HG03354 (cell line): Measurements from ENCODE around the gene C12orf42.

ENCODE experiments used
- ATAC-seq: cut with Tn5 transposase; IDR thresholded peaks from one replicate; pipeline ENCODE4 v1.9.1; 2021; ENCODE audit warnings: mild to moderate bottlenecking; ENCODE audit not compliant: unreplicated experiment, poor library complexity, severe bottlenecking

C12orf42 gene

DNA sequence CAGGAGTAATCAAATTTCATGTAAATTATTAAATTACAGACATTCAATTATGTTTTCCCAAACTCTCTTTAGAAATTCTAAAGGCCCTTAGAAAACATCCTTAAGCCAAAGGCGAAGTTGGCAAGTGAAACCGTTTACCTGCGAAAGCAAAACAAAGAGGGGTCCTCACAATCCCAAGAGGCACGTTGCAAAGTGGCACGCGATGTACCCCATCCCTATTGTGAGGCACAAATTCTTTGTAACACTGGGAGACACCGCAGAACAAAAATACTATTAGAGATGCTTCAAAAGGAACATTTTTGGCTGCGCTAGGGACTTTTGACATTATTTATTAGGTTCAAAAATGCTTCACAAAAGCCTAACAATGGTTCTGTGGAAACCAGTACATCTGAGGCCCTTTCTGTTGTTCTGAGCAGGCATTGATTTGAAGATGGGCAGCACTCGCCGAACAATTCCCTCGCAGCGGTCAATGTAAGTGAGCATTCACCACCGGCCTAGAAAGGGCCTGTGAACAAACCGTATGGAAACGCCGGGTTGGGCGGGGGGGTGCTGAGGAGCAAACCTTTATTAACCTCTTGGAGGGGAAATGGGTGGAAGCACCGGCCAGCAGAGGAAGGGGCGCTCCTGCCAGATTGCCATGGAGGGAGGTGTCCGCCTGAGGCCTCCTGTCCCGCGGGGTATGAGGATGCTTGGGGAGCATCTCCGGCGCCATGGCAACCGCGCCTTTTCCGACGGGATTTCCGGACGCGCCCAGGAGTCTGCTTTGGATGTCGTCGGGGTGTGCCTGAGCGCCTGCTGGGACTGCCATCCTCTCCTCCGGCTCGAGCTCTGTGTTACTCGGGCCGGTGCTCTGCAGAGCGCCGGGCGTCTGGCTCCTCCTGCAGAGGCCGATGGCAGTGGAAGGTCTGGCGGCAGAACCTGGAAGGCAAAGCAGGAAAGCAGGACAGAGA is 193.9 kb downstream of the C12orf42 start:
- no peak for ATAC-seq

DNA sequence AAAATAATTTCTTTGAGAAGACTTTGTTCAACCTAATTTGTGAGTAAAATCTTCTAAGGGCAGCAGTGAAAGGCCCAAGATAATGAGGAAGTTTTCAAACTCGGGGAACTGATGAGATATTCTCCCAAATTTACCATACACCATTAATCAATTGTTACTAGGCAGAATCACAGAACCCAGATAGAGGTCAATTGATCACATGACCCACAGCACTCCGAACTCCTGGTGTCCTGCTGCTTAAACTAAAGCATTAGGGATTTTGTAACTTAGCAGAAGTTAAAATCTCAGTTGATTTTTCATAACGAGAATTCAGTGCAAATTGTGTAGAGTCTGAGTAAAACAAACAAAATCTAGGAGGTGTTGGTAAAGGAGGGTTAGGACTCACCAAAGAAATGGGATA is 207.8 kb downstream of the C12orf42 start:
- no peak for ATAC-seq

- no peak for ATAC-seq
These were observed 213.6 kb downstream of the C12orf42 start for GRCh38 chr12:103282124-103282523.

DNA sequence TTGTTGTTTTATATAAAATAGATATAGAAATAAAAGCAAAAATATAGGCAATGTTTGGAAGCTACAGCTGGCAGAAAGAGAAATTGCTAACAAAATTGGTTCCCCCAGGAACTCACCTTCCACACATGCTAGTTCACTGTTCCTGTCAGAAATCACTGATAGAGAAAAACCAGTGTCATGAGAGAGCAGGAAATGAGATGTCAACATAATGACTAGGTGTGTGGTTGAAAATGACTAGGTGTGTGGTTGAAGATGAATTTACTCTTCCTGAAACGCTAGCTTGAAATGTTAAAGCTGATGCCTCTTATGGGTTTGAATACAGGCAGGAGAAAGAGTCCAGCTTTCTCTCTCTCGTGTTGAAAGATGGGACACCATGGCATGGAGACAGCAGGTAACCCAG is 216.3 kb downstream of the C12orf42 start:
- peak; percentile 94 for ATAC-seq

DNA sequence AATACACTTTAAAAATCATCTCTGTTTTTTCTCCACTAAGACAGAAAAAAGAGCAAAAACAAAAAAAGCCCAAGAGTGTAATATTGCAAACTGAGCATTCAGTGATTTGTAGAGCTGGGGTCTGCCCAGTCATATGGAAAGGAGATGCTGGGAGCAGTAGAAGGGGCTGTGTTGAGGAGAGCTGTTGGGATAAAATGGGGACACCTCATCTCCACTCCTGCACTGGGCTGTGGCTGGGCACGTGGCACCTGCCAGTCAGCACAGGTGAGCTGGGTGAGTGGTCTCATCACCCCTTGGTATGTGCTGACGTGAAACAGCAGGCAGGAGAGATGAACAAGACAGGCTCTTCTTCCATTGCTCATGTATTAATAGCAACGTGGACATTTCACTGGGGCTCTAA is 217.4 kb downstream of the C12orf42 start:
- ATAC-seq, result no peak

DNA sequence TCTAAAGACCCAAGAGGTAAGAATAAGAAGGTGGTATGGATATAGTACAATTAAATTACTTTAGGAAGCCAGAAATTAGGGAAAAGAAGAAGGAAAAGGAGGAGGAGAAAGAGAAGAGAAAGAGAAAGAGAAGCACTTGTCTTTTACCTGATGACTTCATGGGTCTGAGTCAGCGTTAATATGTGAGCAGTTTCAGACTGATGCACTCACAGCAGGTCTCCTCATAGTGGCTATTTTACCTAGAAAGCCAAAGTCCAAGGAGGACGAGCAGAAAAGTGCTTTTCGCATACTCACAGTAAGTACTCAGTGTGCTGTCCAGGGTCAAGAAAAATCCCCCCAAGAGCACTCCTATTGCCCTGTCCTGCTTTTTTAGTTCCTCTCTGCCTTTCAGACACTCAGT is 222.1 kb downstream of the C12orf42 start:
- no peak for ATAC-seq

DNA sequence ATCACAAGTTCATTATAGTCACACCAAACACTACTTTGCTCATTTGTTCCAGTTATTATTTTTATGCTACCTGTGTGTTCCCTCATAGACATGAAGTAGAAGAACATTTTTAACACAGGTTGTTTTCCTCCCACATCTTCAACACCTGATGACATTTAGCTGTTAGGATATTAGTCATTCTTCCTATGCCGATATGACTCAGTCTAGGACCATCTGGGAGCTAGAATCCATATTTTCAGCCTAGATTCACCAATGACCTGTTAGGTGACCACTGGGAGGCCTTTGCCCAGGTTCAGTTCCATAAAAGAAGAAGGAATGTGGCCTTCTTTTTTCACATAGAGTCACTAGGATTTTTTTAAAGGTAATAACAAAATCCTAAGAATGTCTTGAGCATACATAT is 222.8 kb downstream of the C12orf42 start:
- ATAC-seq, result no peak

GRCh38 chr12:103269946-103270345 is 225.8 kb downstream of the C12orf42 start:
- ATAC-seq, result no peak

DNA sequence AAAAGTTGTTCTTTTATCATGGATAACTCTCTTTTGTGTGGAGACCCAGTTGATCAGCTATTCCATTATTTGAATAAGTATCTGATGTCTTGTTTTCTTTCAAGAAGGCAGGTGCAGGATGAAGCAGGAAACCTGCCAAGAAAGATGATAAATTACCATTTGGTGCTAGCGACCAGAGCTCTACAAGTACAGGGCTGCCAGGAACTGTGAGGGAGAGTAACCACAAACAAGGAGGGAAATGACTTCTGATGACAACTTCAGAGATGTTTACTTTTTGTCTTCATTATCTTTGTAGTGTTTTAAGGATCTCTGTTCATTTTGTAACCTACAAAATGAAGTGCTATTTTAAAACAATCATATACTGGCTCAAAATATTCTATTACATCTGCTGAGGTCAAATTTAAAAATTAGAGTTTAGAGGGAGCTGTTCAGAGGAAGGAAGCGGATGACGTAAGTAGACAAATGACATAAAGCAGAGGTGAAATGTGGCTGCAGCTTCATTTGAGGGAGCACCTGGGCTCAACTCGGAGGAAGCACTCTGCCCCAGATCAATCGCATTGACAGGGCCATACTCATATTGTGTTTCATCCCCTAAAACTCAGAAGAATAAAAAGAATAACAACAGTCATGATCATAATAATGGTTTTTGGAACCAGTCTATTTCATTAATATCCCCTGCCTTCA is 226.8 kb downstream of the C12orf42 start:
- ATAC-seq, result peak; percentile 59

- ATAC-seq, result no peak
These were observed 238.0 kb downstream of the C12orf42 start for GRCh38 chr12:103257763-103258162.
